ENCODE measurements around the gene SLC8A1. TPM values are rescaled to one million over a fixed set of nuclear protein-coding genes. Genes with fewer than 3 reads are reported as not detected.

The SLC8A1 gene
- total and polyA plus RNA-seq, 2 donors (not counting 1 experiment from before 2014, with no cell fraction given): 17.4 to 109 TPM

DNA sequence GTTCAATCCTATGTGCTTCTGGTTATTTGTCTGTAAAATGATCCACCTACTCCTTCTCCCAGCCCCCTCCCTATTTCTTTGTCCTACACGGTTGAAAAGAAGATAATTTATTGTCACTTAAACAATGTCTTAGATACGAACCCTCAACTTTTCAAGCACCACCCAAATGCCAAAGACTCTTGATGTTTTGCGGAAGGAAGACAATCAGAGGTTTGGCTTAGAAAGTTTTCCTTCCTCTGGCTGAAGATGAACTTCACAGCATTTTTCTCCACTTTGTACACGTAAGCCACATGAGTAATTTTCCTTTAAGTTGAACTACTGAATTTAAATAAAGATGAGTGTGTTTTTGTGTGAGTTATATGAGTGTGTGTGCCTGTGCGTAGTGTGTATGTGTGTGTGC lies 25.5 kb upstream of the SLC8A1 start:
- Histone ChIP-seq H4K20me1 (ENCODE audit: control insufficient read depth, extremely low read depth, insufficient read depth, low read length) (no peaks in the 10 kb centered on the region), H3K9ac (ENCODE audit: insufficient read depth, low read length) (no peak overlapping the region), H3K9me3 (ENCODE audit: control insufficient read depth, insufficient read depth, low read depth, low read length) (no peaks in the 10 kb centered on the region), H3K79me2 (ENCODE audit: control insufficient read depth, insufficient read depth, low read length) (no peaks in the 10 kb centered on the region), H3K4me1 (ENCODE audit: control insufficient read depth, extremely low read depth, insufficient read depth, low read length) (no peaks in the 10 kb centered on the region), H3K4me2 (ENCODE audit: extremely low read depth, insufficient read depth, low read length) (no peak overlapping the region), H3K36me3 (ENCODE audit: control insufficient read depth, insufficient read depth, low read length) (no peaks in the 10 kb centered on the region), H3K4me3 (replicated peaks in 1 of 4; ENCODE audit: control extremely low read depth in 1 of 4, insufficient read depth in 1 of 4, low read depth in 3 of 4, low read length in 4 of 4) (no peak overlapping the region), H3K27me3 (ENCODE audit: control insufficient read depth, insufficient read depth, low read length) (no peaks in the 10 kb centered on the region), H3K27ac (ENCODE audit: insufficient read depth, low read length) (no peak overlapping the region), H2AFZ (ENCODE audit: low read length) (no peak overlapping the region)
- DNase-seq (ENCODE audit: low read depth in 2 of 2): no peak
- no peak for TF ChIP-seq EZH2 (IDR thresholded peaks at IDR 0.05; ENCODE audit: low read length, missing control alignments)

DNA sequence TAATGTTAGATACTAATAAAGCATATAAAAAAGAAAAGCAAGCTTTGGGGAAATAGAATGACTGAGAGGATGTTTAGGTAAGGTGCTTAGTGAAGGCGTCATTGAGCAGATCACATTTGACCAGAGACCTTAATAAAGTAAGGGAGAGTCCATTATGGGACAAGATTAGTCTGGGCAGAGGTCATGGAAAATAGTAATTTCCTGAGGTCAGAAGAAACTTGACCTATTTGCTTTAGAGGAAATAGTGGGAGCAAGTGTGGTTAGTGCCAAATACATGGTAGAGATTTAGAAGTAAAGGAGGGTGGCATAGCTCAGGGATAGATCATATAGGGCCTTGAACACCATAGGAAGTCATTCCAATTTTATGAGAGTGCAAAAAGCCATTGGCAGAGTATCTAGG lies 24.5 kb upstream of the SLC8A1 start:
- Histone ChIP-seq H4K20me1 (ENCODE audit: control insufficient read depth, extremely low read depth, insufficient read depth, low read length) (no peaks in the 10 kb centered on the region), H3K9me3 (ENCODE audit: control insufficient read depth, insufficient read depth, low read depth, low read length) (no peaks in the 10 kb centered on the region), H3K4me2 (ENCODE audit: extremely low read depth, insufficient read depth, low read length) (no peak overlapping the region), H3K27me3 (ENCODE audit: control insufficient read depth, insufficient read depth, low read length) (no peaks in the 10 kb centered on the region), H3K9ac (ENCODE audit: insufficient read depth, low read length) (no peak overlapping the region), H3K36me3 (ENCODE audit: control insufficient read depth, insufficient read depth, low read length) (no peaks in the 10 kb centered on the region), H3K27ac (ENCODE audit: insufficient read depth, low read length) (no peak overlapping the region), H2AFZ (ENCODE audit: low read length) (no peak overlapping the region), H3K79me2 (ENCODE audit: control insufficient read depth, insufficient read depth, low read length) (no peaks in the 10 kb centered on the region), H3K4me1 (ENCODE audit: control insufficient read depth, extremely low read depth, insufficient read depth, low read length) (no peaks in the 10 kb centered on the region), H3K4me3 (replicated peaks in 1 of 4; ENCODE audit: control extremely low read depth in 1 of 4, insufficient read depth in 1 of 4, low read depth in 3 of 4, low read length in 4 of 4) (no peak overlapping the region)
- TF ChIP-seq EZH2 (IDR thresholded peaks at IDR 0.05; ENCODE audit: low read length, missing control alignments): no peak
- TF ChIP-seq, protein P1, sequence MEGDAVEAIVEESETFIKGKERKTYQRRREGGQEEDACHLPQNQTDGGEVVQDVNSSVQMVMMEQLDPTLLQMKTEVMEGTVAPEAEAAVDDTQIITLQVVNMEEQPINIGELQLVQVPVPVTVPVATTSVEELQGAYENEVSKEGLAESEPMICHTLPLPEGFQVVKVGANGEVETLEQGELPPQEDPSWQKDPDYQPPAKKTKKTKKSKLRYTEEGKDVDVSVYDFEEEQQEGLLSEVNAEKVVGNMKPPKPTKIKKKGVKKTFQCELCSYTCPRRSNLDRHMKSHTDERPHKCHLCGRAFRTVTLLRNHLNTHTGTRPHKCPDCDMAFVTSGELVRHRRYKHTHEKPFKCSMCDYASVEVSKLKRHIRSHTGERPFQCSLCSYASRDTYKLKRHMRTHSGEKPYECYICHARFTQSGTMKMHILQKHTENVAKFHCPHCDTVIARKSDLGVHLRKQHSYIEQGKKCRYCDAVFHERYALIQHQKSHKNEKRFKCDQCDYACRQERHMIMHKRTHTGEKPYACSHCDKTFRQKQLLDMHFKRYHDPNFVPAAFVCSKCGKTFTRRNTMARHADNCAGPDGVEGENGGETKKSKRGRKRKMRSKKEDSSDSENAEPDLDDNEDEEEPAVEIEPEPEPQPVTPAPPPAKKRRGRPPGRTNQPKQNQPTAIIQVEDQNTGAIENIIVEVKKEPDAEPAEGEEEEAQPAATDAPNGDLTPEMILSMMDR (conservative IDR thresholded peaks at IDR 0.05 in 1 of 2, IDR thresholded peaks at IDR 0.05 in 1 of 2; ENCODE audit: low read depth in 1 of 2, low read length in 2 of 2): no peak
- DNase-seq (ENCODE audit: low read depth in 2 of 2): no peak

DNA sequence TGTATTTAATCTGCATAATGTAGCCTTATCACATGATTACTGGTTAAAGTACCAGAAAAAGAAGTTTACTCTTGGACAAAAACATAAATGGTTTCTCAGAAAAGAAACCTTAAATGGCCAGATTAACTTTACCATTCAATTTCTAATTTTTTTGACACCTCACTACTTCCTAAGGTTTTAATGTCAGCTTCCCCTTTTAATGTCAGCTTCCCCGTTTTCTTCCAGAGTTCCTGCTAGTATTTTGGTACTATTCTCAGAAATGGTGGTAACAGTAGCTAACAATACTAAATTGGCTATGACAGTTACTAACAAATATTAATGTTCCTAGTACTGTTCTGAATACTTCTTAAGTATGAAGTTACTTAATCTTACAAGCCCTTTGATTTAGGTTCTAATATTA lies 22.4 kb upstream of the SLC8A1 start:
- Histone ChIP-seq H2AFZ (ENCODE audit: low read length) (no peak overlapping the region), H4K20me1 (ENCODE audit: control insufficient read depth, extremely low read depth, insufficient read depth, low read length) (no peaks in the 10 kb centered on the region), H3K27me3 (ENCODE audit: control insufficient read depth, insufficient read depth, low read length) (no peaks in the 10 kb centered on the region), H3K27ac (ENCODE audit: insufficient read depth, low read length) (no peak overlapping the region), H3K79me2 (ENCODE audit: control insufficient read depth, insufficient read depth, low read length) (no peaks in the 10 kb centered on the region), H3K4me1 (ENCODE audit: control insufficient read depth, extremely low read depth, insufficient read depth, low read length) (no peaks in the 10 kb centered on the region), H3K4me3 (replicated peaks in 1 of 4; ENCODE audit: control extremely low read depth in 1 of 4, insufficient read depth in 1 of 4, low read depth in 3 of 4, low read length in 4 of 4) (no peak overlapping the region), H3K9me3 (ENCODE audit: control insufficient read depth, insufficient read depth, low read depth, low read length) (no peaks in the 10 kb centered on the region), H3K4me2 (ENCODE audit: extremely low read depth, insufficient read depth, low read length) (no peak overlapping the region), H3K36me3 (ENCODE audit: control insufficient read depth, insufficient read depth, low read length) (no peaks in the 10 kb centered on the region), H3K9ac (ENCODE audit: insufficient read depth, low read length) (no peak overlapping the region)
- no peak for DNase-seq (ENCODE audit: low read depth in 2 of 2)
- no peak for TF ChIP-seq EZH2 (IDR thresholded peaks at IDR 0.05; ENCODE audit: low read length, missing control alignments)
- TF ChIP-seq, protein P1 (conservative IDR thresholded peaks at IDR 0.05 in 1 of 2, IDR thresholded peaks at IDR 0.05 in 1 of 2; ENCODE audit: low read depth in 1 of 2, low read length in 2 of 2): no peak
